Esophagus muscularis mucosa (tissue), 4 donors: ENCODE measurements around the gene MRTFB. TPM values are rescaled to one million over a fixed set of nuclear protein-coding genes. Genes with fewer than 3 reads are reported as not detected.
A peak's percentile ranks its signal among the peaks of the same experiment; 100 is the strongest.

Experiments
- DNase-seq: peaks from one replicate; pipeline ENCODE4 v3.0.0-alpha.2; 2017; ENCODE audit errors: extremely low spot score
- H3K27ac ChIP-seq, 4 donors: fragments of 200-600 bp; sonication (generic); replicated peaks in 1 of 4; 1 replicate in 3 of 4; 2 replicates in 1 of 4; pipeline ENCODE4 v1.5.1; 2016 to 2019; ENCODE audit warnings: mild to moderate bottlenecking in 1 of 4
- H3K27me3 ChIP-seq, 4 donors: fragments of 200-600 bp; sonication (generic); one replicate each; pipeline versions ENCODE4 v1.5.1 to v1.6.0; 2016 to 2019
- H3K36me3 ChIP-seq, 4 donors: fragments of 200-600 bp; sonication (generic); one replicate each; pipeline ENCODE4 v1.5.1; 2016 to 2019
- H3K4me1 ChIP-seq, 4 donors: fragments of 200-600 bp; sonication (generic); one replicate each; pipeline ENCODE4 v1.5.1; 2016 to 2019
- H3K4me3 ChIP-seq, 4 donors: fragments of 200-600 bp; sonication (generic); 1 replicate in 2 of 4; 2 replicates in 2 of 4; pipeline ENCODE4 v1.5.1; 2016 to 2019; ENCODE audit warnings: mild to moderate bottlenecking in 4 of 4, moderate library complexity in 1 of 4
- H3K9me3 ChIP-seq, 4 donors: fragments of 200-600 bp; sonication (generic); 1 replicate in 3 of 4; 2 replicates in 1 of 4; pipeline ENCODE4 v1.5.1; 2016 to 2019
- EP300 ChIP-seq: sonication (generic); formaldehyde crosslinking; IDR thresholded peaks from one replicate; pipeline ENCODE4 v1.6.1; 2017; ENCODE audit warnings: antibody characterized with exemption
- POLR2A ChIP-seq: fragments of 450-650 bp; IDR thresholded peaks from one replicate; pipeline ENCODE4 v1.6.1; 2017; ENCODE audit warnings: antibody characterized with exemption, moderate library complexity, mild to moderate bottlenecking, low read depth
- POLR2AphosphoS5 ChIP-seq, 2 donors: sonication (generic); formaldehyde crosslinking; IDR thresholded peaks; one replicate each; pipeline ENCODE4 v1.6.1; 2017; ENCODE audit warnings: antibody characterized with exemption in 2 of 2
- WGBS: methylation state at CpG from one replicate; pipeline ENCODE4 v1.1.5; 2018; 5-methylcytosine and 5-hydroxymethylcytosine counted together
- intact Hi-C: fragments of 100-400 bp; cut with DNase I; formaldehyde crosslinking; loops from one replicate; pipeline ENCODE4 v1.15.1; 2023
- total RNA-seq, 4 donors: library from RNA; depleted of rRNA; stranded (reverse); fragments of >200 nt; gene quantifications; one replicate each; pipeline versions ENCODE4 v1.1.0 to v1.2.1, GENCODE V29; 2016
- TF ChIP-seq, protein P1 (sequence below), 3 experiments: fragments of 200-600 bp in 2 of 3; fragments of 450-650 bp in 1 of 3; sonication (generic) in 2 of 3; IDR thresholded peaks; one replicate each; pipeline ENCODE4 v1.5.1; 2017 to 2019; ENCODE audit warnings: antibody characterized with exemption in 3 of 3, mild to moderate bottlenecking in 2 of 3, moderate library complexity in 1 of 3

The MRTFB gene
- total RNA-seq, 4 donors from 2014 or later = 36.3 to 63.6 (median 48.2) TPM

DNA sequence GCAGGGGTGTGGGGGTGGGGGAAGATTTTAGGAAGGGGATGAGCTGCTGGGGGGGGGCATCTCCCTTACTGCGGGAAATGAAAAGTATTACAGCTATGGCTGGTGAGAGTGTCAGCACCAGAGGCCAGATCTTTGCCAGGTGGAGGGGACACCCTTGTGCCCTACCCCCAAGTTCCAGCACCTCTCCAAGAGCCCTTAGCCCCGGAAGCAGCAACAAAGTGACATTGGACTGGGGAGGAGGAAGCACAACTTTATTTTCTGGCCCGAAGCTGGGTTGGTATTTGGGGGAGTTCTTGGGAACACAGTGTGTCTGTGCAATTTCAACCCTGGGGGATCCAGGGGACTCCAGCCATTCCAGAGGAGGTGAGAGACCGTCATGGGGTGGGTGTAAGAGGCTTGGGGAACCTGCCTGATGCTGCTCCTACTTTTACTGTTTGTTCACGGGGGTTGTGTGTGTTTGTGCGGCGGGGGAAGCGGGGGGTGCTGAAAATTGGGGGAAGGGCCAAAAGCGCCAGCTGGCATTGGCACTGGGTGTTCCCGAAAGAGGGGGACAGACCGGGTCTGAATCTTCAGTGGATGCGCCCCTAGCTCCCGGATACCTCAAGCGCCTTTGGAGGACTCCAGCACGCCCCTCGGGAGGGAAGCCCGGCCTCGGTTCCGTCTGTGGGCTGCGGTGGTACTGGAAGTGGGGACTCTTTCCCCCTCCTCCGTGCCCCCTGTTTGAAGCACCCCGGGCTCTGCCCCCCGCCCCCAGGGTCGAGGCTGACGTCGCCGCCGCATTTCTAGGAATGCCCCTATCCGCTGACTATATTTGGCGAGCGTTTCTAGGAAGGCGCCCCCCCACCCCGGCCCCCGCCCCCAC, 230.3 kb downstream of the MRTFB start:
- H3K4me1 ChIP-seq = peaks cover 21 to 48% (median 41%) of the 10 kb centered on the region in 4 donors
- H3K9me3 ChIP-seq = no peaks in the 10 kb centered on the region
- DNase-seq = no peak
- 0% methylated on average over 13 of the region's 34 CpGs for WGBS
- TF ChIP-seq, protein P1, sequence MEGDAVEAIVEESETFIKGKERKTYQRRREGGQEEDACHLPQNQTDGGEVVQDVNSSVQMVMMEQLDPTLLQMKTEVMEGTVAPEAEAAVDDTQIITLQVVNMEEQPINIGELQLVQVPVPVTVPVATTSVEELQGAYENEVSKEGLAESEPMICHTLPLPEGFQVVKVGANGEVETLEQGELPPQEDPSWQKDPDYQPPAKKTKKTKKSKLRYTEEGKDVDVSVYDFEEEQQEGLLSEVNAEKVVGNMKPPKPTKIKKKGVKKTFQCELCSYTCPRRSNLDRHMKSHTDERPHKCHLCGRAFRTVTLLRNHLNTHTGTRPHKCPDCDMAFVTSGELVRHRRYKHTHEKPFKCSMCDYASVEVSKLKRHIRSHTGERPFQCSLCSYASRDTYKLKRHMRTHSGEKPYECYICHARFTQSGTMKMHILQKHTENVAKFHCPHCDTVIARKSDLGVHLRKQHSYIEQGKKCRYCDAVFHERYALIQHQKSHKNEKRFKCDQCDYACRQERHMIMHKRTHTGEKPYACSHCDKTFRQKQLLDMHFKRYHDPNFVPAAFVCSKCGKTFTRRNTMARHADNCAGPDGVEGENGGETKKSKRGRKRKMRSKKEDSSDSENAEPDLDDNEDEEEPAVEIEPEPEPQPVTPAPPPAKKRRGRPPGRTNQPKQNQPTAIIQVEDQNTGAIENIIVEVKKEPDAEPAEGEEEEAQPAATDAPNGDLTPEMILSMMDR (IDR thresholded peaks at IDR 0.05) = no peak
- TF ChIP-seq EP300 = no peak
- no peak for TF ChIP-seq POLR2AphosphoS5 (IDR thresholded peaks at IDR 0.05)
- no peak for TF ChIP-seq POLR2A
- no peaks in the 10 kb centered on the region for H3K36me3 ChIP-seq
- H3K4me3 ChIP-seq = peak overlapping the region; percentile 99
- peak overlapping the region; percentile 90 to 94 (median 92) for H3K27ac ChIP-seq
- H3K27me3 ChIP-seq = no peaks in the 10 kb centered on the region
- intact Hi-C loops = loop anchor here (5.0 kb wide), 1 partner anchor 61 kb away; no protein-coding TSS in a partner anchor

DNA sequence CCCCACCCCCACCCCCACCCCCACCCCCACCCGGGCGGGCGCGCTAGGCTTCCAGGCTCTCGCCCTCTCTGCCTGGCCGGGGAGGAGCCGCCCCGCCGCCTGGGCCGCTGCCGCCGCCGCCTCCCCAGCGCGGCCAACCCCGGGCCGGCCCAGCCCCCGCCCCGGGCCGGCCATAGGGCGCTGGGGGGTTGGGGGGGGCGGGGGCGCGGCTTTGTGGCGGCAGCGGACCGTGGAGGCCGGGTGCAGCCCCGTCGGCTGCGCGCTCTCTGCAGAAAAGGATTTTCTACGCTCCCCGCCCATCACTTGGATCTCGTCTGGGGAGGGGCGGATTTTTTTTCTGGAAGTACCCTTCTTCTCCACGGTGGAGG, 230.9 kb downstream of the MRTFB start:
- Histone ChIP-seq H3K4me1 (peaks cover 26 to 54% (median 47%) of the 10 kb centered on the region in 4 donors), H3K9me3 (no peaks in the 10 kb centered on the region), H3K4me3 (peak overlapping the region; percentile 99), H3K36me3 (no peaks in the 10 kb centered on the region), H3K27ac (peak overlapping the region; percentile 90 to 94 (median 92)), H3K27me3 (no peaks in the 10 kb centered on the region)
- TF ChIP-seq POLR2AphosphoS5 (IDR thresholded peaks at IDR 0.05) = peak in 1 of 2 donors; percentile 63
- TF ChIP-seq POLR2A = no peak
- no peak for TF ChIP-seq EP300
- TF ChIP-seq, protein P1 (IDR thresholded peaks at IDR 0.05) = no peak
- WGBS = 0% methylated on average over 8 of the region's 37 CpGs
- no peak for DNase-seq
- intact Hi-C loops = loop anchor here (5.0 kb wide), 1 partner anchor 60 kb away; no protein-coding TSS in a partner anchor

DNA sequence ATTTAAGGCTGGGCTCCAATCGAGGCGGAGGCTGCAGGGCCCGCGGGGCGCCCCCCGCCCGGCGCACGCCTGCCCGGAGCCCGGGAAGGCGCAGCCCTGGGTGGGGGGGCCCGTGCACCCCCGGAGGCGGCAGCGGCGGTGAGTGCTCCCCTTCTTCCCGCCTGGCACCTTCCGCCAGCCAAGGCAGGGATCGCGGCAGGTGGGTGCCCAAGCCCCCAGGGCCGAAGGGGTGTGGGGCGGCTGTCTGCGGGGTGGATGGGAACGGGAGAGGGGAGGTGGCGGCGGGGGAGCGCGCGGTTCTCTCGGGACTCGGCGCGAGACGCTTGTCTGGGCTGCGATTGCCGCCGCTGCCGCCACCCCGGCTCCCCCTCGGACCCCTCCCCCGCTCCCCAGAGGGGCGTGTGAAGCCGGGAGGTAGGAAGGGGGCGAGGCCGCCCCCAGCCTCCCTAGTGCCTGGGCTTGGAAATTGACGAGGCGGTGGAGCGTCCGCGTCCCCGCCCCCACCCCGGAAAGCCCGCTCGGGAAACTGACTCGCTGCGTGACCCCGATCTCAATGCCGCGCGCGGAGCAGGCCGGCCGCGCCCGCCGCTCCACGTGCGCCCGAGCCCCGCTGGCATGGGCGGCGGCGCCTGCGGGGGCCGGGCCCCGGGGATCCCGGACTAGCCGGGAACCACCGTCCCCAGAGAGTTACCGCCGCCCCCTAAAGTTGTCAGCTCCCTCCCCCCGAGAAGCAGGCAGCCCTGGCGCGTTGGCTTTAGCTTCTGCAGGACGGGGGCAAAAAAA, 231.5 kb downstream of the MRTFB start:
- no peak for DNase-seq
- peak overlapping the region; percentile 90 to 94 (median 92) for H3K27ac ChIP-seq
- H3K4me1 ChIP-seq = peaks cover 32 to 59% (median 53%) of the 10 kb centered on the region in 4 donors

DNA sequence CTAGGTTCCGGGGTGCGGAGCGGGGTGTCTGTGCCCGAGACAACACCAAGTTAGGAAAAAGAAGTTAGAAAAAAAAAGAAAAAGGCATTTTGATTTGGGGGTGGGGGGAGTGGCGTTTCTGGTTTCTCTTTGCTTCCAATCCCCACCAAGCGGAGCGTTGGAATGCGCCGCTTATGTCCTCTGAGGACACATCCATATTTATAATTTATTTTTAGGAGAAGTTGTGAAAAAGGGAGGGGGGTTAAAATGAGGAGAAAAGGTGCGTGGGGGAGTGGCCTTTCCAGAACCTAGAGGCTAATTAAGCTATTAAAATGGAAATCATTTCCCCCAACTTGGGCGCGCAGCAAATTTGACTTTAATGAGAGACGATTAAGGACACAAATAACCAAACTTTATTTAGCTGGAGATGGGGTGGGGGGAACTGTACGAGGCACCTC, 232.1 kb downstream of the MRTFB start:
- DNase-seq = no peak
- intact Hi-C loops = loop anchor here (5.0 kb wide), 1 partner anchor 59 kb away; no protein-coding TSS in a partner anchor
- Histone ChIP-seq H3K4me3 (peak overlapping the region; percentile 99), H3K27me3 (no peaks in the 10 kb centered on the region), H3K4me1 (peaks cover 38 to 66% (median 59%) of the 10 kb centered on the region in 4 donors), H3K9me3 (no peaks in the 10 kb centered on the region), H3K36me3 (no peaks in the 10 kb centered on the region), H3K27ac (peak overlapping the region; percentile 90 to 94 (median 92))
- WGBS = 17% methylated on average over 14 of the region's 14 CpGs
- TF ChIP-seq POLR2AphosphoS5 (IDR thresholded peaks at IDR 0.05) = no peak
- no peak for TF ChIP-seq EP300
- TF ChIP-seq POLR2A = no peak
- TF ChIP-seq, protein P1 (IDR thresholded peaks at IDR 0.05) = no peak

More for the DNA sequence above, 231.5 kb downstream of the MRTFB start:
- no peaks in the 10 kb centered on the region for H3K36me3 ChIP-seq
- intact Hi-C loops = loop anchor here (5.0 kb wide), 1 partner anchor 60 kb away; no protein-coding TSS in a partner anchor
- TF ChIP-seq, protein P1 (IDR thresholded peaks at IDR 0.05) = no peak
- TF ChIP-seq EP300 = no peak
- TF ChIP-seq POLR2A = no peak
- TF ChIP-seq POLR2AphosphoS5 (IDR thresholded peaks at IDR 0.05) = no peak
- peak overlapping the region; percentile 99 for H3K4me3 ChIP-seq
- no peaks in the 10 kb centered on the region for H3K27me3 ChIP-seq
- no peaks in the 10 kb centered on the region for H3K9me3 ChIP-seq
- under 1% methylated on average over 10 of the region's 86 CpGs for WGBS
